Right cardiac atrium (tissue), 5 donors: ENCODE measurements around the gene MAGEB17. TPM values are rescaled to one million over a fixed set of nuclear protein-coding genes. Genes with fewer than 3 reads are reported as not detected.
"Not testable (repeated sequence)": the region's sequence is repeated elsewhere in the genome, so short reads cannot be mapped to it uniquely, and the experiment has no call there.

Experiments used
- ATAC-seq, 2 donors: fragments of 200-7000 bp; cut with Tn5 transposase; one replicate each; pipeline versions ENCODE4 v1.8.0 to v1.9.1; 2020; ENCODE audit warnings: moderate library complexity in 2 of 2, mild to moderate bottlenecking in 1 of 2
- DNase-seq, 3 donors: peaks; one replicate each; pipeline ENCODE4 v3.0.0-alpha.2; 2020
- H3K27ac ChIP-seq: one replicate; pipeline ENCODE4 v1.5.1; 2013; ENCODE audit warnings: mild to moderate bottlenecking, low read length, control low read depth, moderate library complexity
- H3K27me3 ChIP-seq: one replicate; pipeline ENCODE4 v1.6.1; 2013; ENCODE audit not compliant: control insufficient read depth, insufficient read depth
- H3K4me1 ChIP-seq: one replicate; pipeline ENCODE4 v1.6.1; 2013; ENCODE audit warnings: low read length; ENCODE audit not compliant: control insufficient read depth, insufficient read depth
- H3K4me3 ChIP-seq: one replicate; pipeline ENCODE4 v1.5.1; 2013; ENCODE audit warnings: low read length, control low read depth
- H3K9me3 ChIP-seq: one replicate; pipeline ENCODE4 v1.6.1; 2013; ENCODE audit warnings: low read length; ENCODE audit not compliant: control insufficient read depth
- whole genome bisulfite sequencing: extraction: QIAGEN DNeasy Blood & Tissue Kit; methylation state at CpG from one replicate; pipeline ENCODE4 v1.1.7; 2013; 5-methylcytosine and 5-hydroxymethylcytosine counted together
- intact Hi-C, 4 donors: fragments of 100-400 bp; cut with DNase I; formaldehyde crosslinking; loops; one replicate each; pipeline versions ENCODE4 v1.11.0 to v1.14.0; 2022 to 2023
- polyA plus RNA-seq: library from polyadenylated mRNA; stranded (reverse); fragments of 200-250 nt; gene quantifications from one replicate; pipeline ENCODE4 v1.2.3, GENCODE V29; 2013
- total RNA-seq, 4 donors: library from RNA; stranded (reverse); fragmentation: NEBNext Ultra II Directional; extraction: Animal tissue kit (Norgen Biotek cat#: 25700); gene quantifications; one replicate each; pipeline ENCODE4 v1.2.1, GENCODE V29; 2021
- donor health status: healthy with polysubstance abuse.
- donor health status: DM: no; HTN: yes; CAD: no.
- donor health status: DM: no; HTN: no; CAD: no.
- donor health status: DM: no; HTN: yes; CAD: no; lungs with severe emphysema.
- donor health status: DM: yes; HTN: yes; CAD: no.

The MAGEB17 gene
- total and polyA plus RNA-seq, 5 donors = not detected

- WGBS = 51% methylated on average over 3 of the region's 3 CpGs
- H3K4me3 ChIP-seq = no peak overlapping the region
- ATAC-seq (no peak), DNase-seq (no peak)
- no peaks in the 10 kb centered on the region for H3K27me3 ChIP-seq
- H3K4me1 ChIP-seq = no peaks in the 10 kb centered on the region
- H3K27ac ChIP-seq = no peak overlapping the region
- H3K9me3 ChIP-seq = no peaks in the 10 kb centered on the region
- intact Hi-C loops = no loop called here
Observed at GRCh38 chrX:16160729-16161128, 6.6 kb upstream of the MAGEB17 start.

GRCh38 chrX:16161173-16161572, 6.1 kb upstream of the MAGEB17 start:
- DNase-seq, H3K27ac ChIP-seq, H3K4me1 ChIP-seq, H3K9me3 ChIP-seq, ATAC-seq, H3K27me3 ChIP-seq, intact Hi-C loops, H3K4me3 ChIP-seq: not testable (repeated sequence)
- 97% methylated on average over 2 of the region's 2 CpGs for WGBS

GRCh38 chrX:16162391-16162790, 4.9 kb upstream of the MAGEB17 start:
- DNase-seq = no peak
- no peak overlapping the region for H3K27ac ChIP-seq
- H3K27me3 ChIP-seq = no peaks in the 10 kb centered on the region
- ATAC-seq = no peak
- no peaks in the 10 kb centered on the region for H3K9me3 ChIP-seq
- H3K4me3 ChIP-seq = no peak overlapping the region
- H3K4me1 ChIP-seq = no peaks in the 10 kb centered on the region
- intact Hi-C loops = no loop called here
- WGBS = 85% methylated on average over 5 of the region's 5 CpGs

GRCh38 chrX:16164748-16165147, 2.5 kb upstream of the MAGEB17 start:
- no peaks in the 10 kb centered on the region for H3K9me3 ChIP-seq
- H3K27me3 ChIP-seq = no peaks in the 10 kb centered on the region
- DNase-seq (no peak), ATAC-seq (no peak)
- no peaks in the 10 kb centered on the region for H3K4me1 ChIP-seq
- no peak overlapping the region for H3K27ac ChIP-seq
- no peak overlapping the region for H3K4me3 ChIP-seq
- intact Hi-C loops = no loop called here
- 82% methylated on average over 2 of the region's 3 CpGs for WGBS

GRCh38 chrX:16171039-16171438, 3.8 kb downstream of the MAGEB17 start:
- H3K27ac ChIP-seq = no peak overlapping the region
- WGBS = 93% methylated on average over 9 of the region's 9 CpGs
- no peak for ATAC-seq
- no peaks in the 10 kb centered on the region for H3K9me3 ChIP-seq
- intact Hi-C loops = no loop called here
- no peak for DNase-seq
- H3K4me3 ChIP-seq = no peak overlapping the region
- H3K4me1 ChIP-seq = no peaks in the 10 kb centered on the region
- no peaks in the 10 kb centered on the region for H3K27me3 ChIP-seq

GRCh38 chrX:16171944-16172343, 4.7 kb downstream of the MAGEB17 start:
- Histone ChIP-seq H3K27ac (no peak overlapping the region), H3K9me3 (no peaks in the 10 kb centered on the region), H3K4me3 (no peak overlapping the region), H3K27me3 (no peaks in the 10 kb centered on the region), H3K4me1 (no peaks in the 10 kb centered on the region)
- WGBS = 82% methylated on average over 4 of the region's 4 CpGs
- DNase-seq (no peak), ATAC-seq (no peak)
- intact Hi-C loops = no loop called here

GRCh38 chrX:16172391-16172790, 5.1 kb downstream of the MAGEB17 start:
- WGBS = 98% methylated on average over 3 of the region's 3 CpGs
- DNase-seq (no peak), ATAC-seq (no peak)
- Histone ChIP-seq H3K9me3 (no peaks in the 10 kb centered on the region), H3K4me1 (no peaks in the 10 kb centered on the region), H3K27me3 (no peaks in the 10 kb centered on the region), H3K4me3 (no peak overlapping the region), H3K27ac (no peak overlapping the region)
- intact Hi-C loops = no loop called here

GRCh38 chrX:16175329-16176061, 8.2 kb downstream of the MAGEB17 start:
- no peak for DNase-seq
- Histone ChIP-seq H3K9me3 (no peaks in the 10 kb centered on the region), H3K4me3 (no peak overlapping the region), H3K27ac (no peak overlapping the region), H3K27me3 (no peaks in the 10 kb centered on the region), H3K4me1 (no peaks in the 10 kb centered on the region)
- ATAC-seq = no peak
- intact Hi-C loops = no loop called here
- WGBS = 50% methylated on average over 3 of the region's 3 CpGs

- intact Hi-C loops = no loop called here
- 37% methylated on average over 2 of the region's 2 CpGs for WGBS
- Histone ChIP-seq H3K27ac (no peak overlapping the region), H3K4me1 (no peaks in the 10 kb centered on the region), H3K4me3 (no peak overlapping the region), H3K27me3 (no peaks in the 10 kb centered on the region), H3K9me3 (no peaks in the 10 kb centered on the region)
- ATAC-seq (no peak), DNase-seq (no peak)
Observed at GRCh38 chrX:16177260-16177659, 10.0 kb downstream of the MAGEB17 start.

- WGBS = 76% methylated on average over 9 of the region's 10 CpGs
- intact Hi-C loops = not testable (repeated sequence)
Observed at GRCh38 chrX:16183843-16184242, 16.6 kb downstream of the MAGEB17 start.

GRCh38 chrX:16185725-16186136, 18.4 kb downstream of the MAGEB17 start:
- WGBS = 52% methylated on average over 2 of the region's 2 CpGs
- Histone ChIP-seq H3K9me3 (no peaks in the 10 kb centered on the region), H3K4me3 (no peak overlapping the region), H3K27me3 (no peaks in the 10 kb centered on the region), H3K4me1 (no peaks in the 10 kb centered on the region), H3K27ac (no peak overlapping the region)
- DNase-seq (no peak), ATAC-seq (no peak)
- intact Hi-C loops = no loop called here

More at GRCh38 chrX:16183843-16184242, 16.6 kb downstream of the MAGEB17 start:
- H3K4me3 ChIP-seq, H3K27ac ChIP-seq, DNase-seq, H3K4me1 ChIP-seq, H3K27me3 ChIP-seq, ATAC-seq, H3K9me3 ChIP-seq: not testable (repeated sequence)
